Measurements from ENCODE around the gene BTBD9. TPM values are rescaled to one million over a fixed set of nuclear protein-coding genes. Genes with fewer than 3 reads are reported as not detected.

The BTBD9 gene
- total and polyA plus RNA-seq, 2 donors (not counting 1 experiment from before 2014, with no cell fraction given) = 4.1 to 48.9 TPM

- Histone ChIP-seq H3K79me2 (ENCODE audit: control insufficient read depth, insufficient read depth, low read length) (peaks cover 7% of the 10 kb centered on the region), H3K36me3 (replicated peaks in 1 of 2; ENCODE audit: control extremely low read depth in 1 of 2, control insufficient read depth in 1 of 2, extremely low read depth in 1 of 2, insufficient read depth in 2 of 2, low read length in 1 of 2) (peaks cover 10% of the 10 kb centered on the region in 2 experiments), H4K20me1 (ENCODE audit: control insufficient read depth, insufficient read depth, low read length, poor library complexity, severe bottlenecking) (peaks cover 23% of the 10 kb centered on the region), H3K27me3 (replicated peaks in 1 of 4; ENCODE audit: control extremely low read depth in 1 of 4, control insufficient read depth in 3 of 4, insufficient read depth in 4 of 4, low read length in 3 of 4) (no peaks in the 10 kb centered on the region), H3K4me3 (ENCODE audit: control extremely low read depth in 1 of 5, extremely low read depth in 1 of 5, insufficient read depth in 1 of 5, low read depth in 2 of 5, low read length in 4 of 5) (no peak overlapping the region), H3K4me1 (ENCODE audit: control insufficient read depth in 2 of 2, insufficient read depth in 2 of 2, low read length in 2 of 2) (no peaks in the 10 kb centered on the region), H3K27ac (ENCODE audit: low read length in 2 of 2) (no peak overlapping the region), H2AFZ (ENCODE audit: insufficient read depth, low read depth, low read length, poor library complexity, severe bottlenecking) (no peak overlapping the region), H3K9ac (ENCODE audit: low read length) (no peak overlapping the region), H3K9me3 (ENCODE audit: control extremely low read depth in 1 of 3, control insufficient read depth in 2 of 3, insufficient read depth in 1 of 3, low read length in 2 of 3) (no peaks in the 10 kb centered on the region), H3K4me2 (replicated peaks; ENCODE audit: low read depth, low read length, poor library complexity, severe bottlenecking) (no peak overlapping the region)
- intact Hi-C loops (cut with micrococcal nuclease) = no loop called here
- H3K27ac Mint-ChIP-seq = no peak overlapping the region
- POLR2A ChIA-PET = no interaction called here
- CTCF ChIA-PET = no interaction called here
- 100% methylated on average over 1 of the region's 4 CpGs for WGBS (ENCODE audit: insufficient coverage)
- no peaks in the 10 kb centered on the region for H3K27me3 Mint-ChIP-seq
- TF ChIP-seq EZH2 (IDR thresholded peaks at IDR 0.05; ENCODE audit: borderline replicate concordance, insufficient read depth, low read depth, low read length, poor library complexity, severe bottlenecking) (no peak), CTCF (IDR thresholded peaks at IDR 0.05) (no peak)
- DNase-seq (no peak), ATAC-seq (ENCODE audit: low read depth) (no peak)
- H3K9me3 Mint-ChIP-seq (ENCODE audit: insufficient read depth) = no peaks in the 10 kb centered on the region
- peaks cover 1% of the 10 kb centered on the region for H3K4me1 Mint-ChIP-seq
- no peak overlapping the region for H3K4me3 Mint-ChIP-seq
Measured at GRCh38 chr6:38141085-38141484, 498.6 kb downstream of the BTBD9 start.

GRCh38 chr6:38138374-38138773, 501.4 kb downstream of the BTBD9 start:
- Histone ChIP-seq H3K4me1 (ENCODE audit: control insufficient read depth in 2 of 2, insufficient read depth in 2 of 2, low read length in 2 of 2) (no peaks in the 10 kb centered on the region), H3K4me2 (replicated peaks; ENCODE audit: low read depth, low read length, poor library complexity, severe bottlenecking) (no peak overlapping the region), H3K36me3 (replicated peaks in 1 of 2; ENCODE audit: control extremely low read depth in 1 of 2, control insufficient read depth in 1 of 2, extremely low read depth in 1 of 2, insufficient read depth in 2 of 2, low read length in 1 of 2) (peaks cover 6 to 11% of the 10 kb centered on the region in 2 experiments), H3K9ac (ENCODE audit: low read length) (no peak overlapping the region), H4K20me1 (ENCODE audit: control insufficient read depth, insufficient read depth, low read length, poor library complexity, severe bottlenecking) (peaks cover 20% of the 10 kb centered on the region), H3K9me3 (ENCODE audit: control extremely low read depth in 1 of 3, control insufficient read depth in 2 of 3, insufficient read depth in 1 of 3, low read length in 2 of 3) (no peaks in the 10 kb centered on the region), H3K79me2 (ENCODE audit: control insufficient read depth, insufficient read depth, low read length) (peaks cover 7% of the 10 kb centered on the region), H3K27ac (ENCODE audit: low read length in 2 of 2) (no peak overlapping the region), H2AFZ (ENCODE audit: insufficient read depth, low read depth, low read length, poor library complexity, severe bottlenecking) (no peak overlapping the region), H3K27me3 (replicated peaks in 1 of 4; ENCODE audit: control extremely low read depth in 1 of 4, control insufficient read depth in 3 of 4, insufficient read depth in 4 of 4, low read length in 3 of 4) (no peaks in the 10 kb centered on the region), H3K4me3 (ENCODE audit: control extremely low read depth in 1 of 5, extremely low read depth in 1 of 5, insufficient read depth in 1 of 5, low read depth in 2 of 5, low read length in 4 of 5) (no peak overlapping the region)
- H3K27me3 Mint-ChIP-seq = no peaks in the 10 kb centered on the region
- H3K4me1 Mint-ChIP-seq = peaks cover 1% of the 10 kb centered on the region
- intact Hi-C loops (cut with micrococcal nuclease) = no loop called here
- no peaks in the 10 kb centered on the region for H3K9me3 Mint-ChIP-seq (ENCODE audit: insufficient read depth)
- ATAC-seq (ENCODE audit: low read depth) (no peak), DNase-seq (no peak)
- H3K4me3 Mint-ChIP-seq = no peak overlapping the region
- H3K27ac Mint-ChIP-seq = no peak overlapping the region
- POLR2A ChIA-PET = no interaction called here
- TF ChIP-seq CTCF (IDR thresholded peaks at IDR 0.05) (no peak), EZH2 (IDR thresholded peaks at IDR 0.05; ENCODE audit: borderline replicate concordance, insufficient read depth, low read depth, low read length, poor library complexity, severe bottlenecking) (no peak)
- CTCF ChIA-PET = no interaction called here
- WGBS (ENCODE audit: insufficient coverage) = 100% methylated on average over 4 of the region's 5 CpGs

Data from B cell (primary cell).